HG03354 (cell line): Measurements from ENCODE around the gene SNAP25.

Experiments
- ATAC-seq: cut with Tn5 transposase; IDR thresholded peaks from one replicate; pipeline ENCODE4 v1.9.1; 2021; ENCODE audit warnings: mild to moderate bottlenecking; ENCODE audit not compliant: unreplicated experiment, poor library complexity, severe bottlenecking

The SNAP25 gene

DNA sequence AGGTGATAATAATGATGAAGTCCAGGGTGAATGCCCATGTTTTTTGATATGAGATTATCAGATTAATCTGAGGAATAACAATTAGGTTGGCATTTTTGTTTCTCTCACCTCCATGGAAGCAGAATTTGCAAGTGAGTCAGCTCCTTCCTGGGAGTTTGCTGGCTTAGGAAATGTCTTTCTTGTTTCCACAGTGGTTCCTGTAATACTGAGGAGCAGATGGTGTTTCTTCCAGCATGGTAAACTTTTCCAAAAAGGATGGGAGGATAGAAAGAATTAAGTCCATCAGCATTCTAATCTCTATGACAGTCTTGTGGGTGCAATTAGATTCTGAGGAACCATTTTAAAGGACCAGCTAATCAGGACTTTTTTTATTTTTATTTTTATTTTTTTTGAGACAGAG is 40.5 kb downstream of the SNAP25 start:
- no peak for ATAC-seq

DNA sequence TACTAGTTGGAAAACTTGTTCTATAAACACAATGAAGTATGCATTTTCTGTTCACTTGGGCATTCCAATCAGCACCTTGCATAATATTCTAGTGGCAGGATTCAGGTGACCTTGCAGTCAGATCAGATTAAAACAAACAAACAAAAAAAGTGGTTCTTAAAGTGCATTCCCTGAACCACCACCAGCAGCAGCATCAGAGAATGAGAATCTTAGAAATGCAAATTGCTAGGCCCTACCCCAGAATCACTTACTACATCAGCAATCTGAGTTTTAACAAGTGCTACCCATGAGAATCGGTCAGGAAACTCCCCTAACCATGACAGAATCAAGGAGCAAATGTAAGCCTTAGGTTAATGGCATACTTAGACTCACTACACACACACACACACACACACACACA is 41.7 kb downstream of the SNAP25 start:
- no peak for ATAC-seq

- no peak for ATAC-seq
Measured at GRCh38 chr20:10261702-10262101, 43.1 kb downstream of the SNAP25 start.

GRCh38 chr20:10263385-10264165 is 44.9 kb downstream of the SNAP25 start:
- ATAC-seq = no peak

DNA sequence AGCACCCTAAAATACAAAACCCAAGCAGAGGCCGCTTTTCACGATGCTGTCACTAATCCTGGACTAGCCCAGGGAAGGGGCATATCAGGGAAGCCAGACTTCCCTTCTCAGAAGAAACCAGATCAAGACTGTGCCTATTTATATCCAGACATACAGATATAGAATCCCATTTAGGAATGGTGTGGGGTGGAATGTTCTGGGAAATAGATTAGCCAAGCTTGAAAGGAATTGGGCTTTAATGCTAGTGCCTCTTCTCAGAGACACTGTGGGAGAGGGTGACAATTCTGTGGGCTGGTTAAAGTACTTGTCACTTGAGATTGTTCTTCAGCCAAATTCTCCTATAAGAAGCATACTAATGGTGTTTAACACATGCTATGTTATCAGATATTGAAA is 45.5 kb downstream of the SNAP25 start:
- ATAC-seq = no peak

DNA sequence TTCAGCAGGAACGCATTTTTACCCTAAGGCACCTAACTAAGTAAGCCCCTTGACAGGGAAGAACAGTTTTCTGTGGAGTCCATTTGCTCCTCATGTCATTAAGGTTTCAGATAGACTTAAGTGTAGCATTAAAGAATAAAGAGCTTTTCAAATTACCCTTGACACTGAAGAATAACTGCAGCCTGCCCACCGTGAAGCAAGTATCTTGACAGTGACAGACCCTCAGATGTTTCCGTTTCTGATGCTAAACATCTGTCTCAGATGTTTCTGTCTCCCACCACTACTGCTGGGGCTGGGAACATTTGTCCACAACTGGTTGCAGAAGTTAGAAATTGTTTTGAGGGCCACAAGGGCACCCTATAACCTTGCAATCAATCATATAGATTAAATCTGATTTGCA is 50.0 kb downstream of the SNAP25 start:
- no peak for ATAC-seq

- no peak for ATAC-seq
Measured at GRCh38 chr20:10270630-10271029, 52.0 kb downstream of the SNAP25 start.

DNA sequence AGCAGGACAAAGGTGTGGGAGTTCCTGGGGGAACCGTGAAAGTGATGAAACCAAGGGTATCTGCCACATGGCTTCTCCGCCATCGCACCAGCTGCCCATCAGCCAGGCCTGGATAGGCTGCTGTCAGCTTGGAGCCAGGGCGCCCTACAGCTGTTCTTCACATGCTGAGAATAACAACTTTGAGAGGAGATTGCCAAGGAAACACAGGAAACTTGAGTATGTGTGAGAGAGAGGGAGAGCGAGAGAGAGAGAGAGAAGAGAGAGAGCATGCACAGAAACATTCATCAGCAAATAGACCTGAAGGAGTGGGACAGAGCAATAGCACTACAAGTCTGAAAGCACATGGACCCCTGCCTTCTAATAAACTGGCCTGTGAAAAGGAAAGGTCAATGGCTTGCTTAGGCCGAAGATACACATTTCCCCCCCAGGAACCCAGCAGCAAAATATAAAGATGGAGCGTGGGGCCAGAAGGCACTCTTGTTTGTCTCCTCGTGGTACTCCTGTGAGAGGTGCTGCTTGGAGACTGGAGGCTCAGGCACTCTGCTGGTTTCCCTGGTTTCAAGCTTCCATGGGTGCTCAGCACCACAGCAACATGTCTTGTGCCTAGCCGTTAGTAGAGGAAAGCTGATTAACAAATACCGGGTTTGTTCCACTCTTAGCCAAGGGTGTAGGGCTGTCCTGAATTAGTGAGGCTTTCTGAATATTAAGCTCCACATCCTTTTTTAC is 53.0 kb downstream of the SNAP25 start:
- no peak for ATAC-seq

DNA sequence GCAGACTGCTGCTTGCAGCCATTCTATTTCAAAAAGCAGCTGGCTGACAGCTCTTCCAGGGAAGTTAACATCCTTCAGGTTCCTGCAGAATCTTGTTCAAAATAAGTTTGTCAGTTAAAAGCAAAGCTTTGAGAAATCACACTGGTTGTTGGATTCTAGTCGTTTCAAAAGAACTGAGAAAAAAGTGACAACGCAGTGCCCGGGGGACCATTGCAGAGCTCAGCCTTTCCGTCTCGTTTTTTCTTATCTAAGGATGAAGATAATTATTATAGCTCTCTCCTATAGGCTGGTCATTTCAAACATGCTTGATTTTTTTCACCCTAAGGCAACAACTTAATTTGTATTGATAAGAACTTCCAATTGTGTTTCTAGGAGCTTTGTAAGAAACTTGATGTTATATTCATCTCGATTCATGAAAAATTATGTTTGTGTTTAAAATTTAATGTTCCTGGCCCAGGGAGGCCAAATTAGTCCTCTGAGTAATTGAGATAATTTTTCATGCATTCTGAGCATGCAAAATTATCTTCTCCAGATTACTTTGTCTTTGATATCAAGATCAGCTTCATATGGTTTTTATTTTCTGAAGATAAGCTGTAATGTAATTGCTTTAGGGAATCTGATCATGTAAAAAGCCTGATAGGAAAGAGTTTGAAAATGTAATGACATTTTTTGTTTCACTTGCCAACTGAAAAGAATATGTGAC is 58.4 kb downstream of the SNAP25 start:
- no peak for ATAC-seq

GRCh38 chr20:10277616-10278015 is 59.0 kb downstream of the SNAP25 start:
- no peak for ATAC-seq

GRCh38 chr20:10278412-10278811 is 59.8 kb downstream of the SNAP25 start:
- ATAC-seq = no peak

- no peak for ATAC-seq
Measured at GRCh38 chr20:10280018-10280908, 61.6 kb downstream of the SNAP25 start.

- ATAC-seq = no peak
Measured at GRCh38 chr20:10281911-10282310, 63.3 kb downstream of the SNAP25 start.

DNA sequence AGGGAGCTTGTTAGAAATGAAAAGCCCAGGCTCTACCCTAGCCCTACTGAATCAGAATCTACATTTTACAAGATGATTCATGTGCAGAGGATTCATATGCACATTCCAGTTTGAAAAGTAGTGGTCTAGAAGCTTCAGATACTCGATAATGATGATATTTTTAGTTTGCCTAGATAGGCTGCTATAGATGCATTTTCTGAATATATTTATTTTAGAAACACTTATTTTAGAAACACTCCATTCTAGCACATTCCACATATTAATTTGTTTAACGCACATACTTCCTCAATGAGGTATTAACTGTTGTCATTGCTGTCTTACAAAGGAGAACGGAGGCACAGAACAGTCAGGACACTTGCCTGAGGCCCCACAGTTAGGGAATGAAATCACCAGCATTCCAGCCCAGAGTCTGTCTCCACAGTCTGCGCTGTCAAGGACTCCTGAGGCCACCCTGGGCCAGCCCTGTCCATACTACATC is 64.4 kb downstream of the SNAP25 start:
- no peak for ATAC-seq

- ATAC-seq = no peak
Measured at GRCh38 chr20:10286356-10286755, 67.7 kb downstream of the SNAP25 start.

- ATAC-seq = no peak
Measured at GRCh38 chr20:10288421-10288820, 69.8 kb downstream of the SNAP25 start.

GRCh38 chr20:10288954-10289646 is 70.5 kb downstream of the SNAP25 start:
- ATAC-seq = no peak

DNA sequence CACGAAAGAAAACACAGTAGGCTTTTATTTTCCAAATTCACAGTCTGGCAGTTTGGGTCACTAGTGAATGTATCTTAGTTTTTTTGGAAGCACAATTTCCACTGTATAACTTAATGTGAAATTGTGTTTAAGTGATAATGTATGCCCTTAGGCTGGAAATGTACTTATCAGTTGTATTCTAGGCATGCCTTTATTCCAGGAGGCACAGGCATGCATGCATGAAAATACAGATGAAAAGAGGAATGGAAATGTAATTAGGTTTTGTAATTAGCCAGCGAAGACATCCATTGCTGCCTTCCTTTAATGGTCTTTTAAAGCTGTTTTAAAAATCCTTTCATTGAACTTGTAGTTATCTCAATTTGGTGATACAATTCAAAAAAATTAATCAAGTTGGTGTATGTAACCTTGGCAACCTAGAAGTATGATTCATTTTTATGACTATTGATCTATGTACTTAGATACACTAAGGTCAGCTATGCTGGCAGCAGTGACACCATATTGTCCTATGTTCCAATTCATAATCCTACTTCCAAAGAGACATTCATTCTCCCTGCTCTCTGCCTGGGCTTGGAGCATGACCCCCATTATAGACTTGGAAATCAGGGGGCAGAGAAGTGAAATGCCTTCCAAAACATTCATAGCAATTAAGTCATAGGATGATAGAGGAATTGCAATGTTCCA is 73.1 kb downstream of the SNAP25 start:
- ATAC-seq = no peak

DNA sequence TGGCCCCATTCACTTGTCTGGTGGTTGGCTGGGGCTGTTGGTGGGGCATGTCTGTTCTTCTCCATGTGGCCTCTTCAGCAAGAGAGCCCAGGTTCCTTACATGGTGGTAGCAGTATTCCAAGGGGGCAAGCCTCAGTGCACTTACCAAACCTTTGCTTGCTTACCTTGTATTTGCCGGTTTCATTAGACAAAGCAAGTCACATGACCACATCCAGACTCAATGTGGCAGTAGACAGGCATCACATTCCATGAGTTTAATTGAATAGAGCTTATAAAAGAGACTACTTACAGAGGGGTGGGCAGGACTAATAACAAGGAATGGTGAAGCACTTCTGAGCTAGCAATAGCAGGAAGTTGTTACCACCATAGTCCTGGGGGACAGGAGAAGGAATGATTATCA is 78.6 kb downstream of the SNAP25 start:
- ATAC-seq = no peak
